GM19455 (cell line): Measurements from ENCODE around the gene RPP40.
"Not testable (repeated sequence)": the region's sequence is repeated elsewhere in the genome, so short reads cannot be mapped to it uniquely, and the experiment has no call there.

ENCODE experiments used
- ATAC-seq: cut with Tn5 transposase; IDR thresholded peaks from one replicate; pipeline ENCODE4 v1.9.1; 2021; ENCODE audit not compliant: unreplicated experiment

RPP40 gene

GRCh38 chr6:5020142-5020541 is 16.3 kb upstream of the RPP40 start:
- ATAC-seq: no peak

- ATAC-seq: no peak
Measured at GRCh38 chr6:5014072-5014561, 10.3 kb upstream of the RPP40 start.

- no peak for ATAC-seq
Measured at GRCh38 chr6:5012519-5012918, 8.7 kb upstream of the RPP40 start.

GRCh38 chr6:5011346-5011745 is 7.5 kb upstream of the RPP40 start:
- no peak for ATAC-seq

- ATAC-seq: no peak
Measured at GRCh38 chr6:5007531-5007930, 3.7 kb upstream of the RPP40 start.

- no peak for ATAC-seq
Measured at GRCh38 chr6:5006222-5006621, 2.4 kb upstream of the RPP40 start.

GRCh38 chr6:5005038-5005433 is 1.2 kb upstream of the RPP40 start:
- not testable (repeated sequence) for ATAC-seq

GRCh38 chr6:5004373-5005037 is 668 bp upstream of the RPP40 start:
- no peak for ATAC-seq

- no peak for ATAC-seq
Measured at GRCh38 chr6:4999586-4999985, 4.3 kb downstream of the RPP40 start.

GRCh38 chr6:4997862-4998261 is 6.0 kb downstream of the RPP40 start:
- no peak for ATAC-seq

- no peak for ATAC-seq
Measured at GRCh38 chr6:4994741-4995140, 9.1 kb downstream of the RPP40 start.

- no peak for ATAC-seq
Measured at GRCh38 chr6:4987432-4987831, 16.4 kb downstream of the RPP40 start.

GRCh38 chr6:4986999-4987398 is 16.8 kb downstream of the RPP40 start:
- no peak for ATAC-seq

GRCh38 chr6:4983322-4983721 is 20.5 kb downstream of the RPP40 start:
- ATAC-seq: no peak

GRCh38 chr6:4981761-4982160 is 22.1 kb downstream of the RPP40 start:
- no peak for ATAC-seq

GRCh38 chr6:4979426-4979825 is 24.4 kb downstream of the RPP40 start:
- ATAC-seq: no peak

- no peak for ATAC-seq
Measured at GRCh38 chr6:4977468-4977867, 26.4 kb downstream of the RPP40 start.

GRCh38 chr6:4975506-4975905 is 28.3 kb downstream of the RPP40 start:
- no peak for ATAC-seq

- ATAC-seq: no peak
Measured at GRCh38 chr6:4974962-4975361, 28.9 kb downstream of the RPP40 start.

- ATAC-seq: no peak
Measured at GRCh38 chr6:4973982-4974745, 29.7 kb downstream of the RPP40 start.

GRCh38 chr6:4973415-4973814 is 30.4 kb downstream of the RPP40 start:
- ATAC-seq: no peak

- no peak for ATAC-seq
Measured at GRCh38 chr6:4972438-4972837, 31.4 kb downstream of the RPP40 start.
